Activated naive CD4-positive, alpha-beta T cell treated with anti-CD3 and anti-CD28 coated beads, Interleukin-2, amount 10 ng/mL, durations not matched to agents 7 days and 5 days (primary cell): Measurements from ENCODE around the gene CAPZB.

Source experiments
- CTCF ChIA-PET: fragments of 350-600 bp; sonication (Branson Sonifier 250); formaldehyde crosslinking; loops from one replicate; lab custom pipeline; 2021; ENCODE audit warnings: antibody characterized with exemption; lab: Charles Lee
- DNase-seq: peaks from one replicate; pipeline ENCODE4 v3.0.0-alpha.2; 2020
- H3K27ac Mint-ChIP-seq: one replicate; pipeline ENCODE4 v1.8.0; 2021; ENCODE audit warnings: mild to moderate bottlenecking, moderate library complexity, mixed read lengths
- H3K27me3 Mint-ChIP-seq: one replicate; pipeline ENCODE4 v1.8.0; 2021; ENCODE audit warnings: mild to moderate bottlenecking, mixed read lengths
- H3K36me3 Mint-ChIP-seq: one replicate; pipeline ENCODE4 v1.8.0; 2021; ENCODE audit warnings: mixed read lengths
- H3K4me1 Mint-ChIP-seq: one replicate; pipeline ENCODE4 v1.8.0; 2021; ENCODE audit warnings: mixed read lengths
- H3K4me3 Mint-ChIP-seq: one replicate; pipeline ENCODE4 v1.8.0; 2021; ENCODE audit warnings: mild to moderate bottlenecking, moderate library complexity, mixed read lengths
- H3K9me3 Mint-ChIP-seq: one replicate; pipeline ENCODE4 v1.8.0; 2021; ENCODE audit warnings: mixed read lengths

Gene CAPZB

GRCh38 chr1:19404748-19405147 lies 80.6 kb downstream of the CAPZB start:
- CTCF ChIA-PET: interaction anchor here (0.6 to 2.1 kb wide), 2 partner anchors 14 to 242 kb away, joined by 3 to 7 read pairs; no protein-coding TSS in a partner anchor
- H3K4me1 Mint-ChIP-seq: peaks cover 23% of the 10 kb centered on the region

GRCh38 chr1:19403256-19403655 lies 82.1 kb downstream of the CAPZB start:
- CTCF ChIA-PET: interaction anchor here (0.8 to 1.0 kb wide), 2 partner anchors 176 to 178 kb away, joined by 3 read pairs; no protein-coding TSS in a partner anchor
- H3K4me1 Mint-ChIP-seq: peaks cover 34% of the 10 kb centered on the region
- H3K9me3 Mint-ChIP-seq: no peaks in the 10 kb centered on the region
- DNase-seq: no peak
- H3K27ac Mint-ChIP-seq: peak overlapping the region; percentile 2
- H3K27me3 Mint-ChIP-seq: no peaks in the 10 kb centered on the region
- H3K36me3 Mint-ChIP-seq: peaks cover 40% of the 10 kb centered on the region
- no peak overlapping the region for H3K4me3 Mint-ChIP-seq

More at GRCh38 chr1:19404748-19405147, 80.6 kb downstream of the CAPZB start:
- Mint-ChIP-seq H3K36me3 (peaks cover 37% of the 10 kb centered on the region), H3K27me3 (no peaks in the 10 kb centered on the region), H3K27ac (no peak overlapping the region), H3K9me3 (no peaks in the 10 kb centered on the region), H3K4me3 (no peak overlapping the region)
- DNase-seq: no peak

- Mint-ChIP-seq H3K27ac (no peak overlapping the region), H3K27me3 (no peaks in the 10 kb centered on the region), H3K36me3 (peaks cover 41% of the 10 kb centered on the region), H3K4me1 (peaks cover 33% of the 10 kb centered on the region), H3K4me3 (no peak overlapping the region), H3K9me3 (no peaks in the 10 kb centered on the region)
- DNase-seq: no peak
- CTCF ChIA-PET: interaction anchor here (0.8 to 2.0 kb wide), 4 partner anchors 10 to 179 kb away, joined by 3 to 5 read pairs (median 3); no protein-coding TSS in a partner anchor
Measured at GRCh38 chr1:19402031-19402813, 83.1 kb downstream of the CAPZB start.

- H3K9me3 Mint-ChIP-seq: no peaks in the 10 kb centered on the region
- CTCF ChIA-PET: interaction anchor here (1.8 to 2.0 kb wide), 2 partner anchors 9 to 10 kb away, joined by 3 to 5 read pairs; no protein-coding TSS in a partner anchor
- no peak overlapping the region for H3K4me3 Mint-ChIP-seq
- H3K4me1 Mint-ChIP-seq: peaks cover 26% of the 10 kb centered on the region
- no peak overlapping the region for H3K27ac Mint-ChIP-seq
- no peak for DNase-seq
- no peaks in the 10 kb centered on the region for H3K27me3 Mint-ChIP-seq
- H3K36me3 Mint-ChIP-seq: peaks cover 40% of the 10 kb centered on the region
Measured at GRCh38 chr1:19401535-19401889, 83.8 kb downstream of the CAPZB start.

GRCh38 chr1:19400875-19401534 lies 84.3 kb downstream of the CAPZB start:
- peaks cover 21% of the 10 kb centered on the region for H3K4me1 Mint-ChIP-seq
- H3K36me3 Mint-ChIP-seq: peaks cover 37% of the 10 kb centered on the region
- no peaks in the 10 kb centered on the region for H3K27me3 Mint-ChIP-seq
- CTCF ChIA-PET: interaction anchor here (1.6 to 2.0 kb wide), 3 partner anchors 9 to 11 kb away, joined by 3 to 7 read pairs (median 5); no protein-coding TSS in a partner anchor
- DNase-seq: no peak
- no peak overlapping the region for H3K4me3 Mint-ChIP-seq
- no peak overlapping the region for H3K27ac Mint-ChIP-seq
- H3K9me3 Mint-ChIP-seq: no peaks in the 10 kb centered on the region

GRCh38 chr1:19400192-19400611 lies 85.1 kb downstream of the CAPZB start:
- H3K9me3 Mint-ChIP-seq: no peaks in the 10 kb centered on the region
- no peak overlapping the region for H3K27ac Mint-ChIP-seq
- CTCF ChIA-PET: interaction anchor here (1.6 to 2.0 kb wide), 2 partner anchors 8 to 9 kb away, joined by 5 to 7 read pairs; no protein-coding TSS in a partner anchor
- H3K27me3 Mint-ChIP-seq: no peaks in the 10 kb centered on the region
- H3K36me3 Mint-ChIP-seq: peaks cover 37% of the 10 kb centered on the region
- peaks cover 24% of the 10 kb centered on the region for H3K4me1 Mint-ChIP-seq
- H3K4me3 Mint-ChIP-seq: no peak overlapping the region
- no peak for DNase-seq

GRCh38 chr1:19398309-19398760 lies 87.0 kb downstream of the CAPZB start:
- H3K9me3 Mint-ChIP-seq: no peaks in the 10 kb centered on the region
- no peak overlapping the region for H3K4me3 Mint-ChIP-seq
- H3K4me1 Mint-ChIP-seq: peaks cover 36% of the 10 kb centered on the region
- CTCF ChIA-PET: interaction anchor here (1.6 kb wide), 1 partner anchor 89 kb away, joined by 5 read pairs; no protein-coding TSS in a partner anchor
- no peak overlapping the region for H3K27ac Mint-ChIP-seq
- no peaks in the 10 kb centered on the region for H3K27me3 Mint-ChIP-seq
- no peak for DNase-seq
- peaks cover 37% of the 10 kb centered on the region for H3K36me3 Mint-ChIP-seq

GRCh38 chr1:19397217-19397945 lies 88.0 kb downstream of the CAPZB start:
- DNase-seq: no peak
- H3K27ac Mint-ChIP-seq: no peak overlapping the region
- peaks cover 44% of the 10 kb centered on the region for H3K4me1 Mint-ChIP-seq
- peaks cover 30% of the 10 kb centered on the region for H3K36me3 Mint-ChIP-seq
- no peaks in the 10 kb centered on the region for H3K27me3 Mint-ChIP-seq
- H3K4me3 Mint-ChIP-seq: no peak overlapping the region
- H3K9me3 Mint-ChIP-seq: no peaks in the 10 kb centered on the region
- CTCF ChIA-PET: no interaction called here

GRCh38 chr1:19396280-19396679 lies 89.1 kb downstream of the CAPZB start:
- Mint-ChIP-seq H3K27ac (no peak overlapping the region), H3K36me3 (peaks cover 32% of the 10 kb centered on the region), H3K27me3 (no peaks in the 10 kb centered on the region), H3K4me1 (peaks cover 55% of the 10 kb centered on the region), H3K4me3 (no peak overlapping the region), H3K9me3 (no peaks in the 10 kb centered on the region)
- CTCF ChIA-PET: no interaction called here
- DNase-seq: no peak

GRCh38 chr1:19395678-19396192 lies 89.6 kb downstream of the CAPZB start:
- no peak for DNase-seq
- H3K4me3 Mint-ChIP-seq: no peak overlapping the region
- no peak overlapping the region for H3K27ac Mint-ChIP-seq
- CTCF ChIA-PET: no interaction called here
- H3K27me3 Mint-ChIP-seq: no peaks in the 10 kb centered on the region
- H3K4me1 Mint-ChIP-seq: peaks cover 61% of the 10 kb centered on the region
- no peaks in the 10 kb centered on the region for H3K9me3 Mint-ChIP-seq
- peaks cover 28% of the 10 kb centered on the region for H3K36me3 Mint-ChIP-seq

GRCh38 chr1:19393046-19393445 lies 92.3 kb downstream of the CAPZB start:
- Mint-ChIP-seq H3K27ac (peak overlapping the region; percentile 98), H3K36me3 (peaks cover 18% of the 10 kb centered on the region), H3K9me3 (no peaks in the 10 kb centered on the region), H3K4me1 (peaks cover 68% of the 10 kb centered on the region), H3K4me3 (no peak overlapping the region), H3K27me3 (no peaks in the 10 kb centered on the region)
- no peak for DNase-seq
- CTCF ChIA-PET: interaction anchor here (0.8 to 1.7 kb wide), 4 partner anchors 8 to 261 kb away, joined by 3 to 5 read pairs (median 4); no protein-coding TSS in a partner anchor

GRCh38 chr1:19392221-19392620 lies 93.1 kb downstream of the CAPZB start:
- no peaks in the 10 kb centered on the region for H3K9me3 Mint-ChIP-seq
- H3K4me1 Mint-ChIP-seq: peaks cover 76% of the 10 kb centered on the region
- peak overlapping the region; percentile 98 for H3K27ac Mint-ChIP-seq
- H3K4me3 Mint-ChIP-seq: peak overlapping the region; percentile 68
- peak; percentile 30 for DNase-seq
- peaks cover 13% of the 10 kb centered on the region for H3K36me3 Mint-ChIP-seq
- CTCF ChIA-PET: interaction anchor here (1.4 to 1.7 kb wide), 3 partner anchors 9 to 259 kb away, joined by 5 read pairs; no protein-coding TSS in a partner anchor
- no peaks in the 10 kb centered on the region for H3K27me3 Mint-ChIP-seq

GRCh38 chr1:19391596-19391981 lies 93.8 kb downstream of the CAPZB start:
- Mint-ChIP-seq H3K36me3 (peaks cover 11% of the 10 kb centered on the region), H3K4me1 (peaks cover 79% of the 10 kb centered on the region), H3K4me3 (peak overlapping the region; percentile 68), H3K9me3 (no peaks in the 10 kb centered on the region), H3K27me3 (no peaks in the 10 kb centered on the region), H3K27ac (peak overlapping the region; percentile 98)
- CTCF ChIA-PET: interaction anchor here (0.9 to 1.6 kb wide), 9 partner anchors 9 to 262 kb away, joined by 3 to 7 read pairs (median 4); no protein-coding TSS in a partner anchor
- no peak for DNase-seq
